Stimulated activated naive B cell treated with anti-CD40 and anti-IgM and Interleukin-4, amounts not matched to agents 10 μg/mL and 1 μg/mL and 100 μg/mL, for 72 hours (primary cell): Measurements from ENCODE around the gene MAP2K5.
A peak's percentile ranks its signal among the peaks of the same experiment; 100 is the strongest.

ENCODE experiments used
- ATAC-seq, 2 donors: fragments of 150-1000 bp; cut with Tn5 transposase; replicated peaks; 2 replicates each; pipeline ENCODE4 v1.10.0; 2021; ENCODE audit warnings: moderate library complexity in 1 of 2
- DNase-seq: peaks from one replicate; pipeline ENCODE4 v3.0.0; 2021
- H3K27ac Mint-ChIP-seq: one replicate; pipeline ENCODE4 v1.8.0; 2022; ENCODE audit warnings: mild to moderate bottlenecking, mixed read lengths
- H3K27me3 Mint-ChIP-seq, 2 donors: one replicate each; pipeline ENCODE4 v1.8.0; 2022; ENCODE audit warnings: mixed read lengths in 2 of 2
- H3K36me3 Mint-ChIP-seq, 2 donors: one replicate each; pipeline ENCODE4 v1.8.0; 2022; ENCODE audit warnings: mixed read lengths in 2 of 2, mild to moderate bottlenecking in 1 of 2
- H3K4me1 Mint-ChIP-seq, 2 donors: one replicate each; pipeline ENCODE4 v1.8.0; 2022; ENCODE audit warnings: mixed read lengths in 2 of 2, mild to moderate bottlenecking in 1 of 2
- H3K4me3 Mint-ChIP-seq, 2 donors: one replicate each; pipeline ENCODE4 v1.8.0; 2022; ENCODE audit warnings: mild to moderate bottlenecking in 2 of 2, mixed read lengths in 2 of 2, moderate library complexity in 1 of 2
- H3K9me3 Mint-ChIP-seq, 2 donors: one replicate each; pipeline ENCODE4 v1.8.0; 2022; ENCODE audit warnings: mixed read lengths in 2 of 2, mild to moderate bottlenecking in 1 of 2

Gene MAP2K5

DNA sequence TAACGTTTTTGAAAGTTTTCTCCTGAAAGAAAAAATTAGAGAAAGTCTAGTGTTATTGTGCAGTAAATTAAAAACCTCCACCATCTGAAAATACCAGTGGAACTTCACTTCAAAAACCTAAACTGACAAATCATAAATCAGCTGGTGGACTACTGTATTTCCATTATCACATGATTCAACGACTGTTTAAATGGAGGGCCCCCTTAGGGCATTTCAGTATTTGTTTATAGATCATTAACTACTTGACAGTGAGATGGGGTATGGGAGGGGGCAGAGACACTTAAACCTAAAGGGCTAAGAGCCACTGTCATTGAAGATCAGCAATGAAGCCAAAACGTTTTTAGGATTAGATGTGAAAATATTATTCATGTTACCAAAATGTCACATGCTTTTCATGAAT, 30.4 kb upstream of the MAP2K5 start:
- no peak overlapping the region for H3K4me3 Mint-ChIP-seq
- H3K9me3 Mint-ChIP-seq: no peaks in the 10 kb centered on the region
- peaks cover 0 to under 1% of the 10 kb centered on the region in 2 donors for H3K4me1 Mint-ChIP-seq
- H3K27me3 Mint-ChIP-seq: no peaks in the 10 kb centered on the region
- H3K36me3 Mint-ChIP-seq: peaks cover 24 to 30% of the 10 kb centered on the region in 2 donors
- no peak for DNase-seq
- no peak overlapping the region for H3K27ac Mint-ChIP-seq
- no peak for ATAC-seq

DNA sequence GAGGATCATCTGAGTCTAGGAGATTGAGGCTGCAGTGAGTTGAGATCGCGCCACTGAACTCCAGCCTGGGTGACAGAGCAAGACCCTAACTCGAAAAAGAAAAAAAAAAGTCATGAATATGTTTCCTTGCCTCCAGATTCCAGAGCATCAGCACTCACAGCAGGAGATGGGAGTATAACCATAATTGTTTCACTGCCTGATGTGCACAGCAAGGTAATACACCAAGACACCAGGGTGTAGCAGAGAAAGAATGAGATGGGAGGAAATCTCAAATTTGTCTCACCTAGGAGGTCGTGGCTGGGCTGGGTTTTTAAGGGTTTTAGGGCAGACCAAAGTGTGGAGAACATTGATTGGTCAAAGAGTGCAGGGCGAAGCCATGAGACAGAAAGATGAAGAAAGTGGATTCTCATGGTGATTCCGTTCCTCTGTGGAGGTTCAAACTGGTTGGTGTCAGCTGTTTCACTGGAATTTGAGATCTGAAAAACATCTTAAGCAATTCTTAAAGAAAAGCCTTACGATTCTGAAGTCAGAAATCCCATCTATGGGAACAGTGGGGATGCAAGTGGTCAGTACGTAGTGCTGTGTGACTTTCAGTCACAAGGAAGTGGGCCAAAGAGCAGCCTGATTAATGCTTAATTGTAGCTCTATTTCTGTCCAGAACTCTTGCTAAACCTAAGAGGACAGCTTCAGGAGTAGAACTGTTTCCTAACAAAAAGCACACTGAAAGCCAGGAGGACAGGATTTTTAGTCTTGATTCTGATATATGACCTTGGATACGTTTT, 29.4 kb upstream of the MAP2K5 start:
- Mint-ChIP-seq H3K4me1 (no peaks in the 10 kb centered on the region), H3K9me3 (no peaks in the 10 kb centered on the region), H3K27ac (no peak overlapping the region), H3K36me3 (peaks cover 24 to 30% of the 10 kb centered on the region in 2 donors), H3K4me3 (no peak overlapping the region), H3K27me3 (no peaks in the 10 kb centered on the region)
- DNase-seq (no peak), ATAC-seq (no peak)

DNA sequence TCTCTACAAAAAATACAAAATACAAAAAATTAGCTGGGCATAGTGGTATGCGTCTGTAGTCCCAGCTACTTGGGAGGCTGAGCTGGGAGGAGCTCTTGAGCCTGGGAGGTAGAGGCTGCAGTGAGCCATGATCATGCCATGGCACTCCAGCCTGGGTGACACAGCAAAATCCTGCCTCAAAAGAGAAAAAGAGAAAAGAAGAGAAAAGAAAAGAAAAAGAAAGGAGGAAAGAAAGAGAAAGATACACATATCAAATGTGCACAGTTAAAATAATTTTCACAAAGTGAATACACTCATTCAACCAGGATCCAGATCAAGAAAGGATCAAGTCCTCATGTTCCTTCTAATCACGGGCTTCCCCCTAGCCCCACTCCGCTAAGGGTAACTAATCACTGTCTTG, 27.4 kb upstream of the MAP2K5 start:
- DNase-seq (no peak), ATAC-seq (no peak)
- Mint-ChIP-seq H3K36me3 (peaks cover 24 to 29% of the 10 kb centered on the region in 2 donors), H3K9me3 (no peaks in the 10 kb centered on the region), H3K27me3 (no peaks in the 10 kb centered on the region), H3K4me3 (no peak overlapping the region), H3K27ac (no peak overlapping the region), H3K4me1 (no peaks in the 10 kb centered on the region)

DNA sequence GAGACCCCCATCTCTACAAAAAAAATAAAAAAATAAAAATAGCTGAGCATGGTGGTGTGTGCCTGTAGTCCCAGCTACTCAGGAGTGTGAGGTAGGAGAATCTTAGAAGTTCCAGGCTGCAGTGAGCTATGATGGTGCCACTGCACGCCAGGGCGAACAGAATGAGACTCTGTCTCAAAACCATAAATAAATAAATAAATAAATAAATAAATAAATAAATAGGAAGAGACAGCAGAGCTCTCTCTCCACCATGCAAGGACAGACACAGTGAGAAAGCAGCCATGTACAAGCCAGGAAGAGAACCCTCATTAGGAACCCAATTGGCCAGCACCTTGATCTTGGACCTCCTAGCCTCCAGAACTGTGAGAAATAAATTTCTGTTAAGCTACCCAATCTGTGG, 26.9 kb upstream of the MAP2K5 start:
- H3K4me3 Mint-ChIP-seq: no peak overlapping the region
- H3K9me3 Mint-ChIP-seq: no peaks in the 10 kb centered on the region
- ATAC-seq (no peak), DNase-seq (no peak)
- no peak overlapping the region for H3K27ac Mint-ChIP-seq
- peaks cover 21 to 26% of the 10 kb centered on the region in 2 donors for H3K36me3 Mint-ChIP-seq
- no peaks in the 10 kb centered on the region for H3K4me1 Mint-ChIP-seq
- H3K27me3 Mint-ChIP-seq: no peaks in the 10 kb centered on the region

DNA sequence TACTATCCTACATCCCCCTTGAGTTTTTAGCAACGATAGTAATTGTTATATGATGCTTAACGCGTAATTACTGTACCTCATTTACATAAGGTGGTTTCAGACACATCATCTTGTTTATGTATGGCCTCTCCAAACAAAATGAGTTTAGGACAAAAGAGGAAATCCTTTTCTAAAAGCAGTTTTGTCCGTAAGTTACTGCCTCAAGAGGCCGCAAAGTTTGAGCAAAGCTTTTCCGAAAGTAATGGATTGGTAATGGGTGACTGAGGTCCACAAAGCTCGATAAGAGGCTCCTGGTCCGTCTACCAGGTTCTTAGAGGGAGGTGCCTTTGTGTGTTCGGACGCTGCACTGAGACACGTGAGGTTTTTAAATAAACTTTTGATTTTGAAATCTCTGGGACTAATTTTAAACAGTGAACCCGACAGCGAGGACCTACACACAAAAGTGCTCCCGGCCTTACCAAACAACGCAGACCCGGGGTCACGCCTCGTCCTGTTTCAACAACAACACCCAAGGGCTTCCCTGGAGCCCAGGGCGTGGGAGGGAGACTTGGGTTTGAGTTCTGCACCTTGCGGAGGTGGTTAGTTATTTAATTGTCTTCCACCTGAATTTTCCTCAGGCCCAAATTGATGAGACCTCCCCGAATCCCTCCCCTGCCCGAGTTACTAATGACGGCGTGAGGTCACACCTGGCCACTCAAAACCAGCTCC, 22.0 kb upstream of the MAP2K5 start:
- DNase-seq (no peak), ATAC-seq (peak; percentile 6 to 17)
- peak overlapping the region; percentile 91 for H3K27ac Mint-ChIP-seq
- H3K36me3 Mint-ChIP-seq: peaks cover 5 to 7% of the 10 kb centered on the region in 2 donors
- no peaks in the 10 kb centered on the region for H3K9me3 Mint-ChIP-seq
- no peaks in the 10 kb centered on the region for H3K27me3 Mint-ChIP-seq
- peaks cover 6 to 19% of the 10 kb centered on the region in 2 donors for H3K4me1 Mint-ChIP-seq
- peak overlapping the region; percentile 89 to 92 for H3K4me3 Mint-ChIP-seq

DNA sequence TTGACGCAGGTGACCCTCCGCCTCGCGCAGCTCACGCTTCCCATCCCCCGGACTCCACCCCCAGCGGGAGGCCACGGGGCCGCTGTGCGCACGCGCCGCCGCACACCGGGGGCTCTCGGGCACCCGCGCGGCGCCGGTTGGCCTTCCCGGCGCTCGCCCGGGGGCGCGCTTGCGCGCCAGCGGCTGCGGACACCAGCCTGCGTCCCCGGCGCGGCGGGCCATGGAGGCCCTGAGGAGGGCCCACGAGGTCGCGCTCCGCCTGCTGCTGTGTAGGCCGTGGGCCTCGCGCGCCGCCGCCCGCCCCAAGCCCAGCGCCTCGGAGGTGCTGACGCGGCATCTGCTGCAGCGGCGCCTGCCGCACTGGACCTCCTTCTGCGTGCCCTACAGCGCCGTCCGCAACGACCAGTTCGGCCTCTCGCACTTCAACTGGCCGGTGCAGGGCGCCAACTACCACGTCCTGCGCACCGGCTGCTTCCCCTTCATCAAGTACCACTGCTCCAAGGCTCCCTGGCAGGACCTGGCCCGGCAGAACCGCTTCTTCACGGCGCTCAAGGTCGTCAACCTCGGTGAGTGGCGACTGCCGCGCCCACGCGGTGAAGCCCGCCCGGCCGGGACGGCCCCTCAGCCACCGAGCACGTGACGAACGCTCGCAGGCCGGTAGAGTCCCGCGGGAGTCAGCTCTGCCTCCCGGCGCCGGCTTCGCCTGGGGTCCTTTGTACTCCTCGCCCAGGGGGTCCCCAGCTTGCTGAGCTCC, 21.3 kb upstream of the MAP2K5 start, which contains the start of gene C15orf61:
Gene C15orf61 (plus strand): TSS at position 103 of the 754 bp plus-strand sequence. CDS start 118 bp downstream, at position 221.
- H3K36me3 Mint-ChIP-seq: peaks cover 5 to 10% of the 10 kb centered on the region in 2 donors
- ATAC-seq (peak; percentile 82 to 85), DNase-seq (peak; percentile 89)
- H3K9me3 Mint-ChIP-seq: no peaks in the 10 kb centered on the region
- H3K27ac Mint-ChIP-seq: peak within 1 kb of the TSS; percentile 98
- no peaks in the 10 kb centered on the region for H3K27me3 Mint-ChIP-seq
- peak within 1 kb of the TSS; percentile 92 to 93 for H3K4me3 Mint-ChIP-seq
- peaks cover 6 to 19% of the 10 kb centered on the region in 2 donors for H3K4me1 Mint-ChIP-seq

DNA sequence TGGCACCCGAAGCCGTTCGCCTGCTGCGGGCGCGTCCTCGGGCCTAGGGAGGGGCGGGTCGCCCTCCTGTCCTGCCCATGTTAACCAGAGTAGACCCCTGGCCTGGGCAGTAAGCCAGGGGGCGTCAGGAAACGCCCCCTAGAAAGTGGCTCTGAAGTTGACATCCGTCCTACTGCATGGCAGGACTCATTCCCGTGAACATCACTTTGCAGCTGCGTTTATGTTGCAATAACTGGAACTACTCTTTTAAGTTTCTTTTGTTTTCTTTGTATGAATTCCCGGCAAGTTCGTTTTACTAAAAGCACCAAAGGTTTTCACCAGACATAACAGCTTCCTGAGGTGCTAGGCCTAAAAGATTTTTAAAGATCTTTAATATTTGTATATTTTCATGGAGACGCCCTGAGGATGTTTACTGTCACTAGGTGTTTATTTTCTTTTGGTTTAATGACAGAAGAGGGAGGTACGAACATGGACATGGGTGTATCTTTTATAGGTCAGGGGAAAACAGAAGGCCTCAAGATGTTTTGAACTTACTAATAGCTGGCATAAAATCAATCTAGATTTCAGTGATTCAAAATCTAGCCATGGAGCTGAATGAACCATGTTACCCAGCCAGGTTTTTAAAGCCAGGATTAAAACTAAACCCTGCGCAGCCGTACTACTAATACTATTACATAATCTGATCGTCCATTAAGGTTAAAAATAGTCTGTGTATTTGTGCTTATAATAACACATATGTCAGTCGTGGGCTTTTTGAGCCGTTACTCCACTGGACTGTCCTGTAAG, 20.5 kb upstream of the MAP2K5 start:
- Mint-ChIP-seq H3K27me3 (no peaks in the 10 kb centered on the region), H3K27ac (peak overlapping the region; percentile 98), H3K36me3 (peaks cover 5 to 10% of the 10 kb centered on the region in 2 donors), H3K4me3 (peak overlapping the region; percentile 92 to 93), H3K9me3 (no peaks in the 10 kb centered on the region), H3K4me1 (peaks cover 6 to 19% of the 10 kb centered on the region in 2 donors)
- ATAC-seq (no peak), DNase-seq (no peak)

DNA sequence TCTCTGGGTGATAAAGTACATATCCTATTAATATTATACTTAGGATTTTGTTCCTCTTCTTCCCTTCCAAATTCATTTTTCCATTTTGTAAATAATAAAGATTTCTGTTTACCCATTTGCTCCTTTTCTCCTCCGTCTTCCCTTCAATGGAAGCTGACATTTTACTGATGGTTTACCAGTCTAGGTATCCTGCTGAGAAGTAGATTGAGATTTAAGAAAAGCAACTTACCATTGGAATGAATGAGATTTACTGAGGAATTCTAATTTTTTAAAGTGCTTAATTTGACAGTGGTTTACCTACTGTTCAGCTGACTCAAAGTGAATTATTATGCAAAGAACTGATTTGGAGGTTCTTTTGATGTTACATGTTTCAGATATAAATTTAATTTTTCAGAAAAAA, 19.2 kb upstream of the MAP2K5 start:
- no peak for DNase-seq
- Mint-ChIP-seq H3K4me1 (peaks cover 6 to 19% of the 10 kb centered on the region in 2 donors), H3K9me3 (no peaks in the 10 kb centered on the region), H3K27ac (no peak overlapping the region), H3K36me3 (peaks cover 5 to 10% of the 10 kb centered on the region in 2 donors), H3K27me3 (no peaks in the 10 kb centered on the region), H3K4me3 (no peak overlapping the region)
- ATAC-seq: no peak

DNA sequence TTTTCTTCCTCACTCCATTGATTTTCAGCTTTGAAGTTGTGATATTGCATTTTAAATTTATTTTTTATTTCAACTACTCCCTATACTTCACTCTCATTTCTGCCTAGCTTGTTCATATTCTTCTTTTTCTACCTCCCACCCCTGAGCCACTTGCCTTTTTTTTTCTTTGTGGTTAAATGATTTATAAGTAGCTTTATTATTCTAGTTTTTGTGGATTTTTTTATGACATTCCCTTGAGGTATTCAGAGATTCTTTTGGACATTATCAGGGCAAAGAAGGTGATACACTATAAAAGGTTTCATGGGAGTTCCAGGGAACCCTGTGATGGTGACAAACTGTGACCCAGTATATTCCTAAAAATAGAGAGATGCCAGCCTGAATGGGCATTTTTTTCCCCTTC, 18.3 kb upstream of the MAP2K5 start:
- ATAC-seq (no peak), DNase-seq (no peak)
- peaks cover 6 to 19% of the 10 kb centered on the region in 2 donors for H3K4me1 Mint-ChIP-seq
- H3K4me3 Mint-ChIP-seq: no peak overlapping the region
- peaks cover 2 to 7% of the 10 kb centered on the region in 2 donors for H3K36me3 Mint-ChIP-seq
- H3K27me3 Mint-ChIP-seq: no peaks in the 10 kb centered on the region
- no peak overlapping the region for H3K27ac Mint-ChIP-seq
- no peaks in the 10 kb centered on the region for H3K9me3 Mint-ChIP-seq

DNA sequence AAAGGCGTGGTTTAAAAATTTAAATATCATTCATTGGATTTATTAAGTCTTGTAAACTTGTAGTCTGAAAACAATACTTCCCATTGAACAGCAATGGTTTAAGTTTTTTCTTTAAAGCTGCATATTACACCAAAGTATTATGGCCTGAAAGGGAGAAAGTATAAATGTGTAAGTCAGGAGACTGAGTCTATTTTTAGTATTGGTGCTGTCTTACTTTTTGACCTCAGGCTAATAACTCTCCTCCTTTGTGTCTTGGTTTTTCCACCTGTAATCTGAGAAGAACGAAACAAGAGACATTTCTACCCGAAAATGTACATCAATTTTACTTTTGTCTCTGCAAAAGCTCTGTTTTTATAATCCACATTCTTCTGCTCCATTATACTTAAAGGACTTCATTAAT, 14.0 kb upstream of the MAP2K5 start:
- no peaks in the 10 kb centered on the region for H3K9me3 Mint-ChIP-seq

DNA sequence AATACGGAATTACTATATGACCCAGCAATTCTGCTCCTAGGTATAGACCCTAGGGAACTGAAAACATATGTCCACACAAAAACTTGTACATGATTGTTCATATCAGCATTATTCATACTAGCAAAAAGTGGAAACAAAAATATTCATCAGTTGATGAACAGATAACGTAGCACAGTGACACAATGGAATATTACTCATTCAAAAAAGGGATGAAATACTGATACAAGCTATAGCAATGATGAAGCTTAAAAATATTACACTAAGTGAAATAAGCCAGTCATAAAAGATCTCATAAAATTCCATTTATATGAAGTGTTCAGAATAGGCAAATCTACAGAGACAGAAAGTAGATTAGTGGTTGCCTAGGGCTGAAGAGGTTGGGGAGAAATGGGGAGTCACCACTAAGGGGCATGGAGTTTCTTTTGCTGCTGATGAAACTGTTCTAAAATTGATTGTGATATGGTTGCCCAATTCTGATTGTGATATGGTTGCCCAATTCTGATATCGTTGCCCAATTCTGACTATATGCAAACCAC, 11.1 kb upstream of the MAP2K5 start:
- Mint-ChIP-seq H3K4me1 (peaks cover 0 to 1% of the 10 kb centered on the region in 2 donors), H3K27me3 (peaks cover 0 to 3% of the 10 kb centered on the region in 2 donors), H3K9me3 (no peaks in the 10 kb centered on the region), H3K27ac (no peak overlapping the region), H3K36me3 (peaks cover 0 to 1% of the 10 kb centered on the region in 2 donors), H3K4me3 (no peak overlapping the region)
- ATAC-seq (no peak), DNase-seq (no peak)

More for the DNA sequence above, 14.0 kb upstream of the MAP2K5 start:
- H3K27me3 Mint-ChIP-seq: no peaks in the 10 kb centered on the region
- H3K27ac Mint-ChIP-seq: no peak overlapping the region
- H3K36me3 Mint-ChIP-seq: peaks cover 1 to 3% of the 10 kb centered on the region in 2 donors
- H3K4me3 Mint-ChIP-seq: no peak overlapping the region
- ATAC-seq (no peak), DNase-seq (no peak)
- H3K4me1 Mint-ChIP-seq: peaks cover 0 to 2% of the 10 kb centered on the region in 2 donors

DNA sequence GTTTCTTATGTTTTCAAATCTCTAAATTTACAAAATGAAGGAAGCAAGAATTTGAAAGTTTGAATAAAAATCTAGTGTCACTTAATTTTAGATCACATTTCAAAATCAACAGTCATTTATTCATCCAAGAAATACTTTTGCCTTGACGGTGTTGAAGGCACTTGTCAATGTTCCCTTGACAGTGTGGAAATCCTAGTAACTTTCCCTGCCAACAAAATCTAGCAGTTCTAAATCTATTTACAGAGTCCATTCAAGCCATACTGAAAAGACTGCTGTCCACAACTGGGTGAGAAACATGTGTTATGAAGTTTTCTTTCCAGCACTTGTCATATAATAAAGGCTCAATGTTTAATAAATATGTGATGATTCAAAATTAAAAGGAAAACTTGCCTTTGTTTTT, 8.6 kb upstream of the MAP2K5 start:
- H3K27me3 Mint-ChIP-seq: peaks cover 10 to 13% of the 10 kb centered on the region in 2 donors
- no peaks in the 10 kb centered on the region for H3K9me3 Mint-ChIP-seq
- DNase-seq: no peak
- H3K4me1 Mint-ChIP-seq: peaks cover 6 to 9% of the 10 kb centered on the region in 2 donors
- no peak for ATAC-seq
- H3K36me3 Mint-ChIP-seq: peaks cover 1 to 3% of the 10 kb centered on the region in 2 donors
- no peak overlapping the region for H3K27ac Mint-ChIP-seq
- H3K4me3 Mint-ChIP-seq: no peak overlapping the region

DNA sequence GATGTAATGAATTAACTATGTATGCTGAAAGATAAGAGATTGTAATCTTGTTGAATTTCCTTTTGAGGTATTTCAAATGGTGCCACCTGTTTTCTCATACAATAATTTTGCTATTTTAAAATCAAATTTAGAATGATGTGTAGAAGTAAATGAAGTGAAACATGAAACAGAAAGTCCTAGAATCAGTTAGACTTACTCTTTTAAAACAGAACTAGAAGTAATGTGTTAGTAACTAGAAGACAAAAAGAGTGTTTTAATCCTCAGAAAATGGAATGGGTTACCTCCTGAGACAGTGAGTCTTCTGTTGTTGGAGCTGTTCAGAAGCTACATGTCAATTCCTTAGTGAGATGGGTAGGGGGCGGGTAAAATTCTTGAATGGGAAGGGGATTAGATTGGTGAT, 8.1 kb upstream of the MAP2K5 start:
- peaks cover 10% of the 10 kb centered on the region in 2 donors for H3K4me1 Mint-ChIP-seq
- H3K4me3 Mint-ChIP-seq: no peak overlapping the region
- H3K27me3 Mint-ChIP-seq: peaks cover 10 to 13% of the 10 kb centered on the region in 2 donors
- no peak overlapping the region for H3K27ac Mint-ChIP-seq
- ATAC-seq: no peak
- peaks cover under 1 to 3% of the 10 kb centered on the region in 2 donors for H3K36me3 Mint-ChIP-seq
- no peaks in the 10 kb centered on the region for H3K9me3 Mint-ChIP-seq
- no peak for DNase-seq
